ENCODE results near the gene ATXN7.

- TF ChIP-seq, protein P1, sequence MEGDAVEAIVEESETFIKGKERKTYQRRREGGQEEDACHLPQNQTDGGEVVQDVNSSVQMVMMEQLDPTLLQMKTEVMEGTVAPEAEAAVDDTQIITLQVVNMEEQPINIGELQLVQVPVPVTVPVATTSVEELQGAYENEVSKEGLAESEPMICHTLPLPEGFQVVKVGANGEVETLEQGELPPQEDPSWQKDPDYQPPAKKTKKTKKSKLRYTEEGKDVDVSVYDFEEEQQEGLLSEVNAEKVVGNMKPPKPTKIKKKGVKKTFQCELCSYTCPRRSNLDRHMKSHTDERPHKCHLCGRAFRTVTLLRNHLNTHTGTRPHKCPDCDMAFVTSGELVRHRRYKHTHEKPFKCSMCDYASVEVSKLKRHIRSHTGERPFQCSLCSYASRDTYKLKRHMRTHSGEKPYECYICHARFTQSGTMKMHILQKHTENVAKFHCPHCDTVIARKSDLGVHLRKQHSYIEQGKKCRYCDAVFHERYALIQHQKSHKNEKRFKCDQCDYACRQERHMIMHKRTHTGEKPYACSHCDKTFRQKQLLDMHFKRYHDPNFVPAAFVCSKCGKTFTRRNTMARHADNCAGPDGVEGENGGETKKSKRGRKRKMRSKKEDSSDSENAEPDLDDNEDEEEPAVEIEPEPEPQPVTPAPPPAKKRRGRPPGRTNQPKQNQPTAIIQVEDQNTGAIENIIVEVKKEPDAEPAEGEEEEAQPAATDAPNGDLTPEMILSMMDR (IDR thresholded peaks at IDR 0.05) = no peak
- TF ChIP-seq POLR2A (IDR thresholded peaks at IDR 0.05) = no peak
These were observed 179.3 kb downstream of the ATXN7 start for GRCh38 chr3:64042952-64043351.
